K562 (cell line): ENCODE data around the gene PLCB4. TPM values are rescaled to one million over a fixed set of nuclear protein-coding genes. Genes with fewer than 3 reads are reported as not detected.

Source experiments
- ATAC-seq: fragments of 200-7000 bp; cut with Tn5 transposase; 3 replicates; pipeline ENCODE4 v1.9.1; 2020; ENCODE audit warnings: moderate library complexity
- BruUV-seq: library from RNA; stranded (reverse); fragments of 400-500 nt; replicated peaks from 2 replicates; lab custom pipeline; 2021; lab: Mats Ljungman, UMichigan
- CTCF ChIA-PET: fragments of 300-600 bp; formaldehyde crosslinking; extraction: SDS; loops from one replicate; lab custom pipeline; 2021; ENCODE audit warnings: low intra/inter-chr PET ratio; lab: Yijun Ruan, JAX
- POLR2A ChIA-PET: fragments of 300-600, 350-650 bp; sonication (Branson Sonifier 250); formaldehyde crosslinking; extraction: SDS; loops from one replicate; lab custom pipeline; 2021; ENCODE audit warnings: antibody characterized with exemption, inconsistent platforms; lab: Yijun Ruan, JAX
- DNase-seq, 4 experiments: peaks; one replicate each; pipeline versions ENCODE4 v3.0.0 to v3.0.0-alpha.2; 2011 to 2018; ENCODE audit warnings: low spot score in 3 of 4, mixed read lengths in 3 of 4; ENCODE audit errors: extremely low read depth in 1 of 4
- FAIRE-seq: peaks from 2 replicates; lab custom pipeline; 2011; peaks lifted over from hg19 to GRCh38; lab: Jason Lieb, UNC
- H2AFZ ChIP-seq: 2 replicates; pipeline ENCODE4 v1.6.0; 2011; ENCODE audit warnings: low read depth, low read length, control low read depth, inconsistent platforms
- H3K27ac ChIP-seq: fragments of 200-600 bp; 3 replicates; pipeline ENCODE4 v1.8.0; 2011; ENCODE audit warnings: low read depth, mild to moderate bottlenecking, control low read depth, inconsistent platforms, low read length, moderate library complexity, mixed read lengths; ENCODE audit errors: extremely low read depth
- H3K27me3 ChIP-seq, 2 experiments: fragments of 300-600 bp in 1 of 2; 2 replicates in 1 of 2; 3 replicates in 1 of 2; pipeline versions ENCODE4 v1.6.0 to v1.8.0; 2011; ENCODE audit warnings: inconsistent platforms in 2 of 2, low read length in 2 of 2, mild to moderate bottlenecking in 1 of 2, mixed read lengths in 1 of 2, moderate library complexity in 1 of 2; ENCODE audit not compliant: control insufficient read depth in 2 of 2, insufficient read depth in 2 of 2
- H3K36me3 ChIP-seq: fragments of 300-600 bp; 3 replicates; pipeline ENCODE4 v1.8.0; 2011; ENCODE audit warnings: mild to moderate bottlenecking, low read length, inconsistent platforms; ENCODE audit not compliant: control insufficient read depth, insufficient read depth
- H3K4me1 ChIP-seq, 2 experiments: fragments of 200-600 bp in 1 of 2; replicated peaks in 1 of 2; 2 replicates in 1 of 2; 3 replicates in 1 of 2; pipeline versions ENCODE4 v1.5.1 to v1.8.0; 2011; ENCODE audit warnings: inconsistent platforms in 2 of 2, low read length in 2 of 2, mild to moderate bottlenecking in 1 of 2, mixed read lengths in 1 of 2, moderate library complexity in 1 of 2; ENCODE audit not compliant: control insufficient read depth in 2 of 2, insufficient read depth in 2 of 2
- H3K4me2 ChIP-seq: 2 replicates; pipeline ENCODE4 v1.6.1; 2011; ENCODE audit warnings: low read length, control low read depth, inconsistent platforms, mixed read lengths; ENCODE audit not compliant: insufficient read depth
- H3K4me3 ChIP-seq: fragments of 200-600 bp; sonication (generic), shearing (Covaris generic); 2 replicates; pipeline ENCODE4 v1.5.1; 2016; ENCODE audit warnings: control low read depth, inconsistent platforms
- H3K79me2 ChIP-seq: fragments of 200-600 bp; 3 replicates; pipeline ENCODE4 v1.8.0; 2011; ENCODE audit warnings: low read length, inconsistent platforms; ENCODE audit not compliant: control insufficient read depth, insufficient read depth
- H3K9ac ChIP-seq, 2 experiments: 2 replicates each; pipeline versions ENCODE4 v1.6.0 to v1.6.1; 2011; ENCODE audit warnings: low read depth in 2 of 2, low read length in 2 of 2, control low read depth in 1 of 2, inconsistent platforms in 1 of 2, mild to moderate bottlenecking in 1 of 2, mixed read lengths in 1 of 2; ENCODE audit not compliant: insufficient read depth in 1 of 2
- H3K9me1 ChIP-seq: one replicate; pipeline ENCODE4 v1.6.0; 2011; ENCODE audit warnings: inconsistent platforms, mild to moderate bottlenecking, low read length, moderate library complexity; ENCODE audit not compliant: control insufficient read depth, insufficient read depth
- H3K9me3 ChIP-seq: replicated peaks from 2 replicates; pipeline ENCODE4 v1.5.1; 2011; ENCODE audit warnings: low read depth, low read length, inconsistent platforms; ENCODE audit not compliant: control insufficient read depth, insufficient read depth
- H4K20me1 ChIP-seq: replicated peaks from 2 replicates; pipeline ENCODE4 v1.6.1; 2011; ENCODE audit warnings: low read length, inconsistent platforms, mixed read lengths; ENCODE audit not compliant: control insufficient read depth, insufficient read depth
- CBFA2T3 ChIP-seq: fragments of 450-650 bp; IDR thresholded peaks from 2 replicates; pipeline ENCODE4 v1.6.1; 2017
- NFIX ChIP-seq: fragments of 250-450 bp; sonication (Bioruptor Pico); IDR thresholded peaks from 2 replicates; pipeline ENCODE4 v1.4.0; 2020; ENCODE audit warnings: low read depth, mild to moderate bottlenecking, moderate library complexity
- NFRKB ChIP-seq: fragments of 450-650 bp; IDR thresholded peaks from 2 replicates; pipeline ENCODE4 v1.6.1; 2016; ENCODE audit warnings: low read depth
- SMC3 ChIP-seq: conservative IDR thresholded peaks from 2 replicates; pipeline ENCODE4 v1.6.1; 2011; ENCODE audit warnings: low read depth, low read length, improper control_type of control experiment; ENCODE audit not compliant: insufficient read depth
- SPI1 ChIP-seq: IDR thresholded peaks from 2 replicates; pipeline ENCODE4 v1.6.1; 2011; ENCODE audit warnings: low read depth, low read length, control low read depth, borderline replicate concordance
- TAF1 ChIP-seq: IDR thresholded peaks from 2 replicates; pipeline ENCODE4 v1.6.1; 2011; ENCODE audit warnings: mild to moderate bottlenecking, low read length, moderate library complexity; ENCODE audit not compliant: insufficient read depth, control insufficient read depth, severe bottlenecking; ENCODE audit errors: extremely low read depth
- USF1 ChIP-seq: sonication (generic); formaldehyde crosslinking; IDR thresholded peaks from 2 replicates; pipeline ENCODE4 v1.9.0; 2022; ENCODE audit warnings: mild to moderate bottlenecking, missing genetic modification reagents
- WGBS: fragments of 100-300 bp; shearing (Covaris generic); methylation state at CpG from one replicate; pipeline ENCODE4 v1.1.6; 2016; ENCODE audit warnings: low coverage, mixed read lengths; ENCODE audit not compliant: insufficient coverage; ENCODE audit errors: missing lambda C conversion rate; 5-methylcytosine and 5-hydroxymethylcytosine counted together
- in situ Hi-C: fragments of 300-500 bp; cut with MboI; formaldehyde crosslinking; loops from 4 replicates; pipeline ENCODE4 v1.15.0; 2018; ENCODE audit warnings: inconsistent platforms, mixed read lengths
- intact Hi-C: fragments of 100-400 bp; cut with micrococcal nuclease; formaldehyde crosslinking; loops from 2 replicates; pipeline ENCODE4 v1.14.2; 2022
- polyA plus RNA-seq, 8 experiments: library from polyadenylated mRNA; depleted of rRNA in 4 of 8; stranded (reverse) in 5 of 8; unstranded in 3 of 8; fragments of >200 nt; fragmentation: Nextera tagmentation in 2 of 8; fragmentation: Illumina TruSeq in 1 of 8; extraction: Ambion mirVana in 2 of 8; extraction: Trizol in 1 of 8; gene quantifications; 2 replicates each; pipeline versions ENCODE4 v1.2.1 to v1.2.3, GENCODE V29; 2011 to 2014; ENCODE audit warnings: inconsistent platforms in 1 of 8, missing spikeins in 1 of 8
- total RNA-seq, 7 experiments: library from RNA; depleted of rRNA in 6 of 7; stranded (reverse); fragments of >200 nt in 6 of 7; fragmentation: Illumina TruSeq in 2 of 7; extraction: Trizol in 2 of 7; gene quantifications; 2 replicates each; pipeline versions ENCODE4 v1.2.1 to v1.2.3, GENCODE V29; 2011 to 2021; ENCODE audit warnings: low replicate concordance in 1 of 7
- TF ChIP-seq, protein P1 (sequence below): fragments of 250-450 bp; sonication (Bioruptor Pico); IDR thresholded peaks from 2 replicates; pipeline ENCODE4 v1.4.0; 2020; ENCODE audit warnings: borderline replicate concordance

The PLCB4 gene
- total and polyA plus RNA-seq, 9 of the 15 experiments (the other 6 are each of a cell fraction or from before 2014, with no cell fraction given): 0.20 to 2.9 (median 0.52) TPM

DNA sequence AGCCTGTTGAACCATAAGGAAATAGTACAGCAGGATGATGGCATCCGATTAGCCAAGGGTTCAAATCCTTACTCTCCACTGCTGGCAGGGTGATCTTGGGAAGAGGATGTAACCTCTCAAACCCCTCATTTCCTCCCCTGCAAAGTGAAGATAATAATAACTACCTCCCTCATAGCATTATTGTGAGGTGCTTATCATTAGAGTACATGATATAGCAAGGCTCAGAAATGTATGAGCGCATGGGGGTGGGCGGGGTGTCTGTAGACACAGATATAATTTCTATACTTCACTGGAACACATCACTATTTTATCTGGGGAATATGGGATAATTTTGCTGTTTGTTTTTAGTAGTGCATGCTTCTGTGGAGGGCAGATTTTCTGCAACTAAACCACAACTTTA lies 355.7 kb downstream of the PLCB4 start:
- WGBS: 7% methylated on average over 3 of the region's 3 CpGs
- BruUV-seq: no TSS peak
- Histone ChIP-seq H3K4me3 (no peak overlapping the region), H4K20me1 (no peaks in the 10 kb centered on the region), H3K4me2 (no peak overlapping the region), H3K9me3 (no peaks in the 10 kb centered on the region), H3K27ac (no peak overlapping the region), H3K36me3 (no peaks in the 10 kb centered on the region), H3K9me1 (no peaks in the 10 kb centered on the region), H2AFZ (no peak overlapping the region), H3K27me3 (no peaks in the 10 kb centered on the region), H3K79me2 (no peaks in the 10 kb centered on the region), H3K9ac (no peak overlapping the region), H3K4me1 (no peaks in the 10 kb centered on the region)
- in situ Hi-C loops: no loop called here
- intact Hi-C loops: no loop called here
- ChIA-PET CTCF (no interaction called here), POLR2A (no interaction called here)
- DNase-seq (peak in 1 of 4 experiments; percentile 3), FAIRE-seq (no peak), ATAC-seq (no peak)
- TF ChIP-seq TAF1 (no peak), CBFA2T3 (peak; percentile 42; the same call in 1 of the 2 replicates)

- no peak for ATAC-seq
- TF ChIP-seq, protein P1, sequence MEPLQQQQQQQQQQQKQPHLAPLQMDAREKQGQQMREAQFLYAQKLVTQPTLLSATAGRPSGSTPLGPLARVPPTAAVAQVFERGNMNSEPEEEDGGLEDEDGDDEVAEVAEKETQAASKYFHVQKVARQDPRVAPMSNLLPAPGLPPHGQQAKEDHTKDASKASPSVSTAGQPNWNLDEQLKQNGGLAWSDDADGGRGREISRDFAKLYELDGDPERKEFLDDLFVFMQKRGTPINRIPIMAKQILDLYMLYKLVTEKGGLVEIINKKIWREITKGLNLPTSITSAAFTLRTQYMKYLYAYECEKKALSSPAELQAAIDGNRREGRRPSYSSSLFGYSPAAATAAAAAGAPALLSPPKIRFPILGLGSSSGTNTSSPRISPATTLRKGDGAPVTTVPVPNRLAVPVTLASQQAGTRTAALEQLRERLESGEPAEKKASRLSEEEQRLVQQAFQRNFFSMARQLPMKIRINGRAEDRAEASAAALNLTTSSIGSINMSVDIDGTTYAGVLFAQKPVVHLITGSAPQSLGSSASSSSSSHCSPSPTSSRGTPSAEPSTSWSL (CRISPR knock-in tag): no peak
- no peak for TF ChIP-seq SMC3
- no peak for TF ChIP-seq USF1
- no peak for TF ChIP-seq NFIX (CRISPR knock-in tag)
- TF ChIP-seq NFRKB: no peak
- TF ChIP-seq SPI1: no peak
Measured at GRCh38 chr20:9427430-9428291, 358.8 kb downstream of the PLCB4 start.

More at GRCh38 chr20:9427430-9428291, 358.8 kb downstream of the PLCB4 start:
- Histone ChIP-seq H2AFZ (no peak overlapping the region), H3K9ac (no peak overlapping the region), H3K4me1 (no peaks in the 10 kb centered on the region), H3K27me3 (no peaks in the 10 kb centered on the region), H3K4me3 (no peak overlapping the region), H3K4me2 (no peak overlapping the region), H4K20me1 (no peaks in the 10 kb centered on the region), H3K27ac (no peak overlapping the region), H3K9me3 (no peaks in the 10 kb centered on the region), H3K36me3 (no peaks in the 10 kb centered on the region), H3K9me1 (no peaks in the 10 kb centered on the region), H3K79me2 (no peaks in the 10 kb centered on the region)
- DNase-seq (no peak), FAIRE-seq (no peak)
- intact Hi-C loops: no loop called here
- ChIA-PET POLR2A (no interaction called here), CTCF (no interaction called here)
- BruUV-seq: no TSS peak
- in situ Hi-C loops: no loop called here
- WGBS: 2% methylated on average over 7 of the region's 9 CpGs
